Ammon's horn (tissue), 1 donor: ENCODE measurements around the gene LBX1.
"Not testable (repeated sequence)": the region's sequence is repeated elsewhere in the genome, so short reads cannot be mapped to it uniquely, and the experiment has no call there.

ENCODE experiments used
- DNase-seq: peaks from one replicate; pipeline ENCODE4 v3.0.0-alpha.2; 2016; ENCODE audit warnings: low spot score

The LBX1 gene

DNA sequence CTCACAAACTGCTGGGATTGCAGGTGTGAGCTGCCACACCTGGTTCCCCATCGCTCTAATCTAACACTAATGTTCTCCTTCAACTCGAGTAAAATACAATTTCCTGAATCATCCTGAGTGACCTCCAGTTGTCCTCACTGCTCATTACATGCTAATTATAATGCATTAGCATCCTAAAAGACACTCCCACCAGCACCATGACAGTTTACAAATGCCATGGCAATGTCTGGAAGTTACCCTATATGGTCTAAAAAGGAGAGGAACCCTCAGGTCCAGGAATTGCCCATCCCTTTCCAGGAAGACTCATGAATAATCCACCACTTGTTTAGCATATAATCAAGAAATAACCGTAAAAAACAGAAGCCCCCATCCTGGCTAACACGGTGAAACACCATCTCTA is 26.6 kb downstream of the LBX1 start:
- not testable (repeated sequence) for DNase-seq

DNA sequence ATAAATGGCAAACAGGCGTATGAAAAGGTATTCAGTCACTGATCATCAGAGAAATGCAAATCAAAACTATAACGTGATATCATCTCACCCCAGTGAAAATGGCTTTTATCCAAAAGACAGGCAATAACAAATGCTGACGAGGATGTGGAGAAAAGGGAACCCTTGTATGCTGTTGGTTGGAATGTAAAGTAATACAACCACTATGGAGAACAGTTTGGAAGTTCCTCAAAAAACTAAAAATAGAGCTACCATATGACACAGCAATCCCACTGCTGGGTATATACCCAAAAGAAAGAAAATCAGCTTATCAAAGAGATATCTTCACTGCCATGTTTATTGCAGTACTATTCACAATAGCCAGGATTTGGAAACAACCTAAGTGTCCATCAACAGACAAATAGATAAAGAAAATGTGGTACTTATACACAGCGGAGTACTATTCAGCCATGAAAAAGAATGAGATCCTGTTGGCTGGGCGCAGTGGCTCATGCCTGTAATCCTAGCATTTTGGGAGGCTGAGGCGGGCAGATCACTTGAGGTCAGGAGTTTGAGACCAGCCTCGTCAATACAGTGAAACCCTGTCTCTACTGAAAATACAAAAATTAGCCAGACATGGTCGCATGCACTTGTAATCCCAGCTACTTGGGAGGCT is 30.8 kb downstream of the LBX1 start:
- DNase-seq = not testable (repeated sequence)

DNA sequence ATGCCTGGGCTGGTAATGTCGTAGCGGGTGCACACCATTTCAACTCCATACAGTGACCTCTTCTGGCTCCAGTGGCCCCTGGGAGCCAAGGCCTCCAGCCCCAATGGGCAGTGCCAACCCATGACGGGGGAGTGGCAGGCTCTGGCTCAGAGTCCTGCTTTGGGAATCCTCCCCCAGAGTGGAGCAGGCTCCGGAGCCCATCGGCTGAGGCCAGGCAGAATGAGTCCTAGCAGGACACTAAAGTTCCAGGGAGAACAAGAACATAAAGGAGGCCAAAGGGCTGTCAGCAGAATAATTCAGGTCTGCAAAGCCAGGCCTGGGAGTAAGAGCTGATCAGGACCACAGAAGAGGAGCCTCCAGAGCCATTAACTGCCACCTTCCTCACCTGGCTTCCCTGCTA is 33.3 kb downstream of the LBX1 start:
- DNase-seq = no peak

DNA sequence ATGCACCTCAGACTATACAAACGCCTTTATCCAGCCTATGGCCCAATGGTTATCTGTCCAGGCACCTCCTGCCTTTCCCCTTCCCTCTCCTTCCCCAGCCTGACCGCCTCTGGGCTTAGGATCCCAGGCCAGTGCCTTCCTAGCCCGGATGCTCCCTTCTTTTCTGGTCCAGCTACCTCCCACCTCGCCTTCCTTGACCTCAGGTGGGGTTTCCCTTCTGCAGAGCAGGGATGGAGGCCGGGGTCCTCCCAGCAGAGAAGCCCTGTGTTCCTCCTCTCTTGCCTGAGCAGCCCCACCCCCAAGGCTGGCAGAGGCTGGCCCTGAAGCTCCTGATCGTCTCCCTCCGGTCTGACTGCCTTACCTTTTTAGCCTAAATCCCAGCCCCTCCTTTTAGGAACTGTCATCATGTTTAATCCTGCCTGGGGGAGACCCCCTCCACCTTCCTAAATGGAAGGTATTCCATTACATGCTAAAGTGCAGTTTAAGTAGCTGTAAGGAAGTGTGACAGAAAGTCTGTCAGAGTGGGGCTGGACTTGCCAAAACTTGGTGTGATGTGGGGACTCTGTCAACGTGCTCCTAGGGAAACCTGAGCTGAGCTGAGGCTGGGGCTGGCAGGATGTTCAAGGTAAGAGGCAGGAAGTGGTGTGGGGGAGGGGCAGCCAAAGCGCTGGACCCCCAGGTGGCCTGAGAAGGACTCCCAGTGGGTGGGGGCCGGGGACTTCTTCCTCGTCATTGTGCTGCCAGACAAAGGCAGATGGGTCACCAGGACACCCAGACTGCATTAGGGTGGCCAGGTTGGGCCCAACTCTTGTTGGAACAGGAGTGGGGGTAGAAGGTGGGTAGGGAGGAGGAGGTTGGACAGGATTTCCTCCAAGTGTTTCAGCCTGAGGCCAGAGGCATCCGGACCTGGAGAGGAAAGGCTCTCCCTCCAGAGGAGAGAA is 39.5 kb downstream of the LBX1 start:
- DNase-seq = no peak

DNA sequence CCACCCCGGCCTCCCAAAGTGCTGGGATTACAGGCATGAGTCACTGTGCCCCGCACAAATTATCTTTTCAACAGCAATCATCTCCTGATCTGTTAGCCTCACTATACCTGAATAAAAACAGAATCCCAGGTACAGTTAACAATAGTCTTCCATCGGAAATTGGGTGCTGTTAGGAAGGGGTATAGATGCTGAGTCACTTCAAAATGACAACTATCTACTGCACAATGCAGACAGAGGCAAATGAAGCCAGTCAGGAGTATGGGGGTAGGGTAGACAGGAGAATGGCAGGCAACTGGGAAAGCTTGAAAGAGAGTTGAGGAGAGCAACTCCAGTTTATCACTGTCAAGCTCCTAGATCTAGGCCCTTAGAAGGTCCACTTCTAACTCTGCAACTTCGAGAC is 40.3 kb downstream of the LBX1 start:
- no peak for DNase-seq

DNA sequence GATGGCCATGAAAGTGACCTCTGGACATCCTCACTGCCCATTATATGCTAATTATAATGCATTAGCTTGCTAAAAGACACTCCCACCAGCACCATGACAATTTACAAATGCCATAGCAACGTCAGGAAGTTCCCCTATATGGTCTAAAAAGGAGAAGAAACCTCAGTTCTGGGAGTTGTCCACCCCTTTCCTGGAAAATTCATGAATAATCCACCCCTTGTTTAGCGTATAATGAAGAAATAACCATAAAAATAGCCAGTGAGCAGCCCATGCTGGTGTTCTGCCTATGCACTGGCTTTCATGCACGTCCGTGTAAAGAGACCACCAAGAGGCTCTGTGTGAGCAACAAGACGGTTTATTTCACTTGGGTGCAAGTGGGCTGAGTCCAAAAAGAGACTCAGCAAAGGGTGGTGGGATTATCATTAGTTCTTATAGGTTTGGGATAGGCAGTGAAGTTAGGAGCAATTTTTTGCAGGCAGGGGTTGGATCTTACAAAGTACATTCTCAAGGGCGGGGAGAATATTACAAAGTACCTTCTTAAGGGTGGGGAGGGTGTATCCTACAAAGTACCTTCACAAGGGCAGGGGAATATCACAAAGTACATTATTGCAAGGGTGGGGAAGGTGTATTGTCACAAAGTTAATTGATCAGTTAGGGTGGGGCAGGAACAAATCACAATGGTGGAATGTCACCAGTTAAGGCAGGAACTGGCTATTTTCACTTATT is 45.6 kb downstream of the LBX1 start:
- DNase-seq = no peak

DNA sequence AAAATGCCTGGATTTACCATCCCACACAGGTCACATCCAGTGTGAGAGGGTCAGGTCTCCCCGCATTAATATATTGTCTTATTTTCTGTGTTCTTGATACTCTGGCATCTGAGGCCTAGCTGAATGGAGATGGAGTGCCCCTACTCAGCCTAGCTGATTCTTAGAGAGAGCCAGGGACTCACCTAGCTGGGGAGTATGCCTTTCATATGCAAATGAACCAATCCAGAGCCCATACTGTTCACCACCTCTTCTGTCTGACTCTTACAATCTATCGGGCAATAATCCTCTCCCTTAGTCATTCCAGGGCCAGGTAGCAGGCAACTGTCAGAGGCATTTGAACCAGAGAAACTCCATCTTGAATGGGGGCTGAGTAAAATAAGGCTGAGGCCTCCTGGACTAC is 46.3 kb downstream of the LBX1 start:
- DNase-seq = no peak
